C4-2B (cell line): Measurements from ENCODE around the gene IL7R.

Experiments used
- ZFX ChIP-seq: fragments of 450-650 bp; IDR thresholded peaks from 2 replicates; pipeline ENCODE4 v1.6.1; 2017
- TF ChIP-seq, protein P1 (sequence below): fragments of 450-650 bp; conservative IDR thresholded peaks from 2 replicates; pipeline ENCODE4 v1.5.1; 2017; ENCODE audit warnings: mild to moderate bottlenecking

DNA sequence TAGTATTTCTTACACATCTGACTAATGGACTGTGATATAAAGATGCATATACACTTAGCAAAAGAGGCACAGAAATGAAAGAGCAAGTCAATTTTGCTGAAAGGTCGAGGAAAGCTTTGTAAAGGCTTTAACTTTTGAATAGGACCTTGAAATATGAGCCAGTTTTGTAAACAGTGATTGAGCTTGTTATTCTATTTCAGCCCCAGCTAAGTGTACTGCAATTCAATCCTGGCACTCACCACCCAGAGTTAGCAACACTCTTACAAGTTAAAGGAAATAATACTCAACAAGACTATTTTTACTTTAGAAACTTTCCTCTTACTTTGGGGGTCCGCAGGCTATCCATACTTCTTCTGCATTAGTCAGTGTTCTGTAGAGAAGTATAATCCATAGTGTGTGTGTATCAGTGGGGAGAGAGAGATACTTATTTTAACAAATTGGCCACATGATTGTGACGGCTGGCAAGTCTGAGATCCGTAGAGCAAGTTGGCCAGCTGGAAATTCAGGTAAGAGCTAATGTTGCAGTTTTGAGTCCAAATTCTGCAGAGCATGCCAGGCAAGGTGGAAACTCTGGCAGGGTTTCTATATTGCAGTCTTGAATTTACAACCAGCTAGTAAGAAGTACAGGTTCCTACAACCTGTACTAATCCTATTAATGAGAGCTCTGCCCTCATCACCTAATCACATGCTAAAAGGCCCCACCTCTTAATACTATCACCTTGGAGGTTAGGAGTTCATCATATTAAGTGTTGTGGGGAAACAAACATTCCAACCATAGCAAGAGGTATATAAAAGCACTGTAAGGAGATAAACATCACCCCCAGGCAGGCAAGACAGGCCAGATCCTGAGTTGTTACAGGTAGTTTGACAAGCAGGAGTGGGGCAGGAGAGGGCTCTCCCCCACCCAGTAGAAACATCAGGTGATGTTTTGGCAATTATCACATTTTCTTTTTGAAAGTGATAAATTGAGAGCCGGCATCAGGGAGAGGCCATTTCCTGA, 33.6 kb downstream of the IL7R start:
- TF ChIP-seq, protein P1, sequence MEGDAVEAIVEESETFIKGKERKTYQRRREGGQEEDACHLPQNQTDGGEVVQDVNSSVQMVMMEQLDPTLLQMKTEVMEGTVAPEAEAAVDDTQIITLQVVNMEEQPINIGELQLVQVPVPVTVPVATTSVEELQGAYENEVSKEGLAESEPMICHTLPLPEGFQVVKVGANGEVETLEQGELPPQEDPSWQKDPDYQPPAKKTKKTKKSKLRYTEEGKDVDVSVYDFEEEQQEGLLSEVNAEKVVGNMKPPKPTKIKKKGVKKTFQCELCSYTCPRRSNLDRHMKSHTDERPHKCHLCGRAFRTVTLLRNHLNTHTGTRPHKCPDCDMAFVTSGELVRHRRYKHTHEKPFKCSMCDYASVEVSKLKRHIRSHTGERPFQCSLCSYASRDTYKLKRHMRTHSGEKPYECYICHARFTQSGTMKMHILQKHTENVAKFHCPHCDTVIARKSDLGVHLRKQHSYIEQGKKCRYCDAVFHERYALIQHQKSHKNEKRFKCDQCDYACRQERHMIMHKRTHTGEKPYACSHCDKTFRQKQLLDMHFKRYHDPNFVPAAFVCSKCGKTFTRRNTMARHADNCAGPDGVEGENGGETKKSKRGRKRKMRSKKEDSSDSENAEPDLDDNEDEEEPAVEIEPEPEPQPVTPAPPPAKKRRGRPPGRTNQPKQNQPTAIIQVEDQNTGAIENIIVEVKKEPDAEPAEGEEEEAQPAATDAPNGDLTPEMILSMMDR: no peak
- TF ChIP-seq ZFX: no peak
